Tibial artery (tissue), 4 donors: ENCODE measurements around the gene AANAT.

Experiments used
- DNase-seq, 2 donors: peaks; one replicate each; pipeline ENCODE4 v3.0.0-alpha.2; 2019
- H3K27ac ChIP-seq, 2 donors: fragments of 200-600 bp; sonication (generic) in 1 of 2; 1 replicate in 1 of 2; 2 replicates in 1 of 2; pipeline ENCODE4 v1.5.1; 2018 to 2019; ENCODE audit warnings: mild to moderate bottlenecking in 1 of 2
- H3K27me3 ChIP-seq, 2 donors: fragments of 200-600 bp; sonication (generic) in 1 of 2; one replicate each; pipeline versions ENCODE4 v1.5.1 to v1.6.0; 2016 to 2019
- H3K36me3 ChIP-seq, 3 donors: fragments of 200-600 bp; sonication (generic) in 2 of 3; one replicate each; pipeline ENCODE4 v1.5.1; 2016 to 2019; ENCODE audit warnings: mild to moderate bottlenecking in 2 of 3
- H3K4me1 ChIP-seq, 4 donors: fragments of 200-600 bp; sonication (generic) in 2 of 4; 1 replicate in 3 of 4; 2 replicates in 1 of 4; pipeline ENCODE4 v1.5.1; 2016 to 2019
- H3K4me3 ChIP-seq, 2 donors: fragments of 200-600 bp; sonication (generic) in 1 of 2; 1 replicate in 1 of 2; 2 replicates in 1 of 2; pipeline ENCODE4 v1.5.1; 2018 to 2019; ENCODE audit warnings: mild to moderate bottlenecking in 2 of 2
- H3K9me3 ChIP-seq, 3 donors: fragments of 200-600 bp; sonication (generic) in 1 of 3; one replicate each; pipeline ENCODE4 v1.5.1; 2016 to 2019
- CTCF ChIP-seq, 2 experiments: fragments of 200-600 bp in 1 of 2; fragments of 450-650 bp in 1 of 2; IDR thresholded peaks; one replicate each; pipeline ENCODE4 v1.5.1; 2017 to 2019; ENCODE audit warnings: antibody characterized with exemption in 2 of 2, mild to moderate bottlenecking in 1 of 2, moderate library complexity in 1 of 2
- intact Hi-C: fragments of 100-400 bp; cut with DNase I; formaldehyde crosslinking; loops from one replicate; pipeline ENCODE4 v1.15.0; 2023; ENCODE audit warnings: low total_unique reads

AANAT gene

GRCh38 chr17:76492989-76493501 is 25.6 kb downstream of the AANAT start:
- H3K4me1 ChIP-seq, result peaks cover 0 to 17% (median 8%) of the 10 kb centered on the region in 4 donors
- H3K4me3 ChIP-seq, result no peak overlapping the region
- intact Hi-C loops, result no loop called here
- H3K9me3 ChIP-seq, result no peaks in the 10 kb centered on the region
- H3K27ac ChIP-seq, result peak overlapping the region; percentile 21 to 29
- H3K36me3 ChIP-seq, result no peaks in the 10 kb centered on the region
- H3K27me3 ChIP-seq, result no peaks in the 10 kb centered on the region
- no peak for TF ChIP-seq CTCF (IDR thresholded peaks at IDR 0.05)
- DNase-seq, result peak; percentile 78 to 84

- H3K4me3 ChIP-seq, result no peak overlapping the region
- DNase-seq, result peak in 1 of 2 donors; percentile 66
- no peak for TF ChIP-seq CTCF (IDR thresholded peaks at IDR 0.05)
- H3K27ac ChIP-seq, result peak overlapping the region; percentile 19 to 21
- H3K4me1 ChIP-seq, result peaks cover 0 to 23% (median 14%) of the 10 kb centered on the region in 4 donors
- no peaks in the 10 kb centered on the region for H3K9me3 ChIP-seq
- intact Hi-C loops, result no loop called here
- no peaks in the 10 kb centered on the region for H3K27me3 ChIP-seq
- H3K36me3 ChIP-seq, result no peaks in the 10 kb centered on the region
Measured at GRCh38 chr17:76493505-76494167, 26.2 kb downstream of the AANAT start.

GRCh38 chr17:76495663-76496400 is 28.4 kb downstream of the AANAT start:
- no peak for DNase-seq
- no peaks in the 10 kb centered on the region for H3K9me3 ChIP-seq
- H3K4me3 ChIP-seq, result no peak overlapping the region
- no peaks in the 10 kb centered on the region for H3K36me3 ChIP-seq
- no peak for TF ChIP-seq CTCF (IDR thresholded peaks at IDR 0.05)
- no peak overlapping the region for H3K27ac ChIP-seq
- H3K27me3 ChIP-seq, result no peaks in the 10 kb centered on the region
- H3K4me1 ChIP-seq, result peaks cover 0 to 43% (median 29%) of the 10 kb centered on the region in 4 donors
- intact Hi-C loops, result no loop called here

GRCh38 chr17:76496464-76496863 is 29.1 kb downstream of the AANAT start:
- intact Hi-C loops, result no loop called here

GRCh38 chr17:76497699-76497978 is 30.2 kb downstream of the AANAT start:
- no peak for TF ChIP-seq CTCF (IDR thresholded peaks at IDR 0.05)
- Histone ChIP-seq H3K27ac (peak overlapping the region; percentile 76 to 85), H3K9me3 (no peaks in the 10 kb centered on the region), H3K36me3 (no peaks in the 10 kb centered on the region), H3K27me3 (no peaks in the 10 kb centered on the region), H3K4me3 (peak overlapping the region; percentile 20 to 24), H3K4me1 (peaks cover 0 to 56% (median 42%) of the 10 kb centered on the region in 4 donors)
- intact Hi-C loops, result no loop called here
- DNase-seq, result no peak

More at GRCh38 chr17:76496464-76496863, 29.1 kb downstream of the AANAT start:
- DNase-seq, result no peak
- no peak for TF ChIP-seq CTCF (IDR thresholded peaks at IDR 0.05)
- H3K4me3 ChIP-seq, result no peak overlapping the region
- no peak overlapping the region for H3K27ac ChIP-seq
- peaks cover 0 to 47% (median 32%) of the 10 kb centered on the region in 4 donors for H3K4me1 ChIP-seq
- H3K27me3 ChIP-seq, result no peaks in the 10 kb centered on the region
- H3K36me3 ChIP-seq, result no peaks in the 10 kb centered on the region
- H3K9me3 ChIP-seq, result no peaks in the 10 kb centered on the region
